Gastrocnemius medialis (tissue), 4 donors: Measurements from ENCODE around the gene MPRIP. TPM values are rescaled to one million over a fixed set of nuclear protein-coding genes. Genes with fewer than 3 reads are reported as not detected.

Experiments
- ATAC-seq, 2 donors: fragments of 150-250 bp; one replicate each; pipeline ENCODE4 v1.9.1; 2016
- DNase-seq, 2 donors: peaks; one replicate each; pipeline ENCODE4 v3.0.0-alpha.2; 2019
- H3K27ac ChIP-seq, 4 donors: fragments of 200-600 bp; sonication (generic); 1 replicate in 1 of 4; 2 replicates in 3 of 4; pipeline ENCODE4 v1.5.1; 2016 to 2018; ENCODE audit warnings: mild to moderate bottlenecking in 2 of 4, moderate library complexity in 1 of 4
- H3K27me3 ChIP-seq, 3 donors: fragments of 200-600 bp; sonication (generic) in 2 of 3; 1 replicate in 1 of 3; 2 replicates in 2 of 3; pipeline versions ENCODE4 v1.5.1 to v1.6.0; 2016 to 2019; ENCODE audit warnings: mild to moderate bottlenecking in 1 of 3, moderate library complexity in 1 of 3
- H3K36me3 ChIP-seq, 2 donors: fragments of 200-600 bp; sonication (generic) in 1 of 2; one replicate each; pipeline ENCODE4 v1.5.1; 2017 to 2018
- H3K4me1 ChIP-seq, 2 donors: fragments of 200-600 bp; sonication (generic) in 1 of 2; one replicate each; pipeline ENCODE4 v1.5.1; 2016 to 2017; ENCODE audit warnings: mild to moderate bottlenecking in 2 of 2
- H3K4me3 ChIP-seq, 4 donors: fragments of 200-600 bp; sonication (generic) in 3 of 4; 1 replicate in 1 of 4; 2 replicates in 3 of 4; pipeline ENCODE4 v1.5.1; 2016 to 2019; ENCODE audit warnings: mild to moderate bottlenecking in 2 of 4
- H3K9me3 ChIP-seq, 3 donors: fragments of 200-600 bp; sonication (generic) in 2 of 3; 1 replicate in 1 of 3; 2 replicates in 2 of 3; pipeline ENCODE4 v1.5.1; 2016 to 2019
- CTCF ChIP-seq, 5 experiments: fragments of 450-650 bp in 3 of 5; fragments of 200-600 bp in 2 of 5; sonication (generic) in 2 of 5; IDR thresholded peaks in 4 of 5; conservative IDR thresholded peaks in 1 of 5; 1 replicate in 4 of 5; 2 replicates in 1 of 5; pipeline ENCODE4 v1.5.1; 2016 to 2019; ENCODE audit warnings: antibody characterized with exemption in 5 of 5, mild to moderate bottlenecking in 3 of 5, moderate library complexity in 3 of 5
- POLR2A ChIP-seq, 2 donors: fragments of 450-650 bp; IDR thresholded peaks; one replicate each; pipeline ENCODE4 v1.6.1; 2017; ENCODE audit warnings: antibody characterized with exemption in 2 of 2, mild to moderate bottlenecking in 2 of 2, moderate library complexity in 2 of 2
- in situ Hi-C, 4 donors: fragments of 200-750 bp; cut with MboI; loops; one replicate each; pipeline versions ENCODE4 v1.15.0 to v1.8.0; 2017; ENCODE audit warnings: low sequenced_read_pairs in 4 of 4
- intact Hi-C: fragments of 100-400 bp; cut with DNase I; formaldehyde crosslinking; loops from one replicate; pipeline ENCODE4 v1.15.1; 2023; ENCODE audit warnings: low total_unique reads
- total RNA-seq, 4 donors: library from RNA; depleted of rRNA; stranded (reverse); fragments of >200 nt; gene quantifications; one replicate each; pipeline versions ENCODE4 v1.1.0 to v1.2.3, GENCODE V29; 2016

Gene MPRIP
- total RNA-seq, 4 donors from 2014 or later = 71.1 to 127 (median 124) TPM

GRCh38 chr17:17081304-17081940 lies 39.2 kb downstream of the MPRIP start:
- H3K36me3 ChIP-seq = peaks cover 0 to 11% of the 10 kb centered on the region in 2 donors
- no peaks in the 10 kb centered on the region for H3K9me3 ChIP-seq
- peaks cover 55 to 60% of the 10 kb centered on the region in 2 donors for H3K4me1 ChIP-seq
- TF ChIP-seq CTCF (IDR thresholded peaks at IDR 0.05 in 4 of 5, conservative IDR thresholded peaks at IDR 0.05 in 1 of 5) (no peak), POLR2A (IDR thresholded peaks at IDR 0.05) (no peak)
- no peaks in the 10 kb centered on the region for H3K27me3 ChIP-seq
- H3K4me3 ChIP-seq = no peak overlapping the region
- no peak for ATAC-seq
- H3K27ac ChIP-seq = peak overlapping the region in 3 of 4 donors; percentile 8 to 42 (median 10)
- intact Hi-C loops (no loop called here), in situ Hi-C loops (no loop called here)
- no peak for DNase-seq

- no peak overlapping the region for H3K4me3 ChIP-seq
- H3K27ac ChIP-seq = no peak overlapping the region
- TF ChIP-seq POLR2A (IDR thresholded peaks at IDR 0.05) (no peak), CTCF (IDR thresholded peaks at IDR 0.05 in 4 of 5, conservative IDR thresholded peaks at IDR 0.05 in 1 of 5) (no peak)
- intact Hi-C loops (no loop called here), in situ Hi-C loops (no loop called here)
- no peaks in the 10 kb centered on the region for H3K9me3 ChIP-seq
- peaks cover 57 to 65% of the 10 kb centered on the region in 2 donors for H3K4me1 ChIP-seq
- H3K27me3 ChIP-seq = no peaks in the 10 kb centered on the region
- H3K36me3 ChIP-seq = peaks cover 0 to 6% of the 10 kb centered on the region in 2 donors
- ATAC-seq (no peak), DNase-seq (no peak)
Measured at GRCh38 chr17:17082878-17083277, 40.6 kb downstream of the MPRIP start.

- ATAC-seq (no peak), DNase-seq (no peak)
- H3K9me3 ChIP-seq = no peaks in the 10 kb centered on the region
- H3K27me3 ChIP-seq = no peaks in the 10 kb centered on the region
- H3K36me3 ChIP-seq = peaks cover 0 to 6% of the 10 kb centered on the region in 2 donors
- in situ Hi-C loops = no loop called here
- TF ChIP-seq POLR2A (IDR thresholded peaks at IDR 0.05) (no peak), CTCF (IDR thresholded peaks at IDR 0.05 in 4 of 5, conservative IDR thresholded peaks at IDR 0.05 in 1 of 5) (no peak)
- peaks cover 50 to 63% of the 10 kb centered on the region in 2 donors for H3K4me1 ChIP-seq
- intact Hi-C loops = no loop called here
- peak overlapping the region; percentile 0 to 44 (median 25) for H3K27ac ChIP-seq
- no peak overlapping the region for H3K4me3 ChIP-seq
Measured at GRCh38 chr17:17084317-17084835, 42.1 kb downstream of the MPRIP start.

GRCh38 chr17:17084941-17085340 lies 42.7 kb downstream of the MPRIP start:
- in situ Hi-C loops = no loop called here
- H3K27me3 ChIP-seq = no peaks in the 10 kb centered on the region
- peaks cover 50 to 62% of the 10 kb centered on the region in 2 donors for H3K4me1 ChIP-seq
- DNase-seq (no peak), ATAC-seq (no peak)
- H3K27ac ChIP-seq = peak overlapping the region; percentile 0 to 44 (median 25)
- H3K9me3 ChIP-seq = no peaks in the 10 kb centered on the region
- H3K4me3 ChIP-seq = no peak overlapping the region
- intact Hi-C loops = no loop called here
- peaks cover 0 to 6% of the 10 kb centered on the region in 2 donors for H3K36me3 ChIP-seq
- no peak for TF ChIP-seq CTCF (IDR thresholded peaks at IDR 0.05 in 4 of 5, conservative IDR thresholded peaks at IDR 0.05 in 1 of 5)
- no peak for TF ChIP-seq POLR2A (IDR thresholded peaks at IDR 0.05)
